ENCODE results near the gene HERC2.

Gene HERC2

DNA sequence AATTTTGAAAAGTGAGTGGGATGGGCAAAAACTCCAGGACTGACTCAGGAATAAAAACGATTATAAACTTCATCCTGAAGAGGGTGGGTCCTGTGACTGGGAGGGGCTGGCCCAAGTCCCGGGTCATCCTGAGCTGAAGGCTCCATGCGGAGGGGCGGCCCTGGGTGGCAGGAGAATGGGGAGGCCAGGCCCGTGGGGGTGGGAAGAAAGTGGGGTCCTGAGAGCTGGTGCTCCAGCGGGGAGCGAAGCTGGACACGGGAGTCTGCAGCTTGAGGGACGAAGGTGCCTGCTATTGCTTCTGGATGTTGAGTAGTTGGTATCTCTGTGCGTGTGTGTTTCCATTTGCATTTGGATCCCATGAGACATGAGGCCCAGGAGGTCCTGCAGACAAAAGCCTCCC, 218.1 kb downstream of the HERC2 start:
- H3K4me3 ChIP-seq (ENCODE audit: extremely low read depth, insufficient read depth, low read length, poor library complexity, severe bottlenecking) = no peak overlapping the region
- H3K27ac ChIP-seq (ENCODE audit: low read depth, low read length, severe bottlenecking) = no peak overlapping the region
- H3K36me3 ChIP-seq (ENCODE audit: control insufficient read depth, insufficient read depth, low read length) = no peaks in the 10 kb centered on the region
- H3K4me1 ChIP-seq (ENCODE audit: control insufficient read depth, insufficient read depth, low read length, poor library complexity, severe bottlenecking) = peaks cover 2% of the 10 kb centered on the region
- 87 to 91% methylated on average over 7 to 10 of the region's 10 CpGs for WGBS, 2 experiments (ENCODE audit: insufficient coverage in 2 of 2)
- no peaks in the 10 kb centered on the region for H3K9me3 ChIP-seq (ENCODE audit: control insufficient read depth, low read length)

DNA sequence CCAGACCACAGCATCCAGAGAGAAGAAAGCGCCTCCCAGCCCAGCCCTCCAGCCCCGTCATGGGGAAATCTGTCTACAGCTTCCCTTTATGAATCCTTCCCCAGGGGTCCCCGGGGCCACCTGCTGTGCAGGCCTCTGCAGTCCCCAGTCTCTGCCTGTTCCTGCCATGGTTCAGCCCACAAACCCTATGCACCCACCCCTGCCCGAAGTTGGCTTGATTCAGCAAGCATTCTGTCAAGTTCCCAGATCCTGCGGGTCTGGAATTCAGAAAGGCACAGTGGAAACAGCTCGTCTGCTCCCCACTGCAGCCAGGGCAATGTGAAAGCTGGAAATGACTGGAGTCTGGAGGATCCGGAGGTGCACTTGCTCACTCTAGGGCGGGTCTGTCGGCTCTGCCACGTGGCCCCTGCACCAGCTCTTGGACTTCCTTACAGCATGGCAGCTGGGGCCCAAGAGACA, 220.0 kb downstream of the HERC2 start:
- Histone ChIP-seq H3K36me3 (ENCODE audit: control insufficient read depth, insufficient read depth, low read length) (no peaks in the 10 kb centered on the region), H3K4me1 (ENCODE audit: control insufficient read depth, insufficient read depth, low read length, poor library complexity, severe bottlenecking) (peaks cover 12% of the 10 kb centered on the region), H3K4me3 (ENCODE audit: extremely low read depth, insufficient read depth, low read length, poor library complexity, severe bottlenecking) (no peak overlapping the region), H3K27ac (ENCODE audit: low read depth, low read length, severe bottlenecking) (no peak overlapping the region), H3K9me3 (ENCODE audit: control insufficient read depth, low read length) (no peaks in the 10 kb centered on the region)
- WGBS, 2 experiments (ENCODE audit: insufficient coverage in 2 of 2) = 62 to 76% methylated on average over 8 to 9 of the region's 10 CpGs

DNA sequence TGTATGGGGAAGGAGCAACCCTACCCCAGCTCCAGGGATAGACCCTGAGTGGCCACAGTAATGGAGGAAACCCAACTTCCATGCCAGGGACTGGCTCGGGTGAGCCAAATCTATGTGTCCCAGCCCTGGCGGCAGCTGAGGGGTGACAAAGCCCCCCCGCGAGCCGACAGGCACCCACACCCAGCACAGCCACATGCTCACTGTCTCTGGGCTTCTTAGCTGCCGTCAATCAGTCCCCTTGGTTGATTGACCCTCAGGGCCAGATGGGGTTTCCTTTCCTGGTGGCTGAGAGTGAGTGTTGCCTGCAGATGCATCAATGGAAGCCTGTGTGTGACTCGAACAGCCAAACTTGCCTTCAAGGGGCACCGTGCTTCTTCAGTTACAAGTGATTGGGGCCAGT, 220.8 kb downstream of the HERC2 start:
- Histone ChIP-seq H3K9me3 (ENCODE audit: control insufficient read depth, low read length) (no peaks in the 10 kb centered on the region), H3K4me1 (ENCODE audit: control insufficient read depth, insufficient read depth, low read length, poor library complexity, severe bottlenecking) (peaks cover 16% of the 10 kb centered on the region), H3K4me3 (ENCODE audit: extremely low read depth, insufficient read depth, low read length, poor library complexity, severe bottlenecking) (no peak overlapping the region), H3K36me3 (ENCODE audit: control insufficient read depth, insufficient read depth, low read length) (no peaks in the 10 kb centered on the region), H3K27ac (ENCODE audit: low read depth, low read length, severe bottlenecking) (no peak overlapping the region)
- WGBS, 2 experiments (ENCODE audit: insufficient coverage in 2 of 2) = 78 to 93% methylated on average over 3 to 7 of the region's 8 CpGs

DNA sequence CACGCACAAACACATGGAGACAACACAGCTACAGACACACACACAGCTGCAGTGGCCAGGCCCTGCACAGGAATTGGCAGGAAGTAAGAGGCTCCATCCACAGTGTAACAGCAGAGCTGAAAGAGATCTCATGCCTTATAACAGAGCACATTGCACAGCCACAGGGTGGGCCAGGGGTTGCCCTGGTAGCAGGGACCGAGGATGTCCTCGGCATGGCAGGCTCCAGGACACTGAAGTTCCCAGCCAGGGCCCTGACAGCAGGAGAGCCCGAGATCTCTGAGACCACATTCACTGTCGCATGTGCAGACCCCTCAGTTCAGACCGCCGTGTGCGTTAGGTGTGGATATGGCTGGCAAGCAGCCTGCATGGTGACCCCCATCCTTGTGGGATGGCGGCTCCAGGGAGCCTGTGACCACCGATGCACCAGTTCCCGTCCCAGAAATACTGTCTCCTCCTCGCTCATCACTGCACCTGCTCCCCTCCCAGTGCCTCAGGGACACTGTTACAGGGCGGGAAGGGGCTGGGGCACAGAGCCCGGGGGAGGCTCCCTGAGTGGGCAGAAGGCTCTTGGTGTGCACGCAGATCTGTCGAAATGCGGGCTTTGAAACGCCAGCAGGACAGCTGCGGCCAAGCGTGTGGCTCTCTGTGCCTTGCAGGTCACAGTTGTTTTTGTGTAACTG, 221.3 kb downstream of the HERC2 start:
- no peaks in the 10 kb centered on the region for H3K9me3 ChIP-seq (ENCODE audit: control insufficient read depth, low read length)
- no peaks in the 10 kb centered on the region for H3K36me3 ChIP-seq (ENCODE audit: control insufficient read depth, insufficient read depth, low read length)
- H3K4me1 ChIP-seq (ENCODE audit: control insufficient read depth, insufficient read depth, low read length, poor library complexity, severe bottlenecking) = peaks cover 16% of the 10 kb centered on the region
- no peak overlapping the region for H3K4me3 ChIP-seq (ENCODE audit: extremely low read depth, insufficient read depth, low read length, poor library complexity, severe bottlenecking)
- H3K27ac ChIP-seq (ENCODE audit: low read depth, low read length, severe bottlenecking) = no peak overlapping the region
- 89 to 92% methylated on average over 17 to 19 of the region's 20 CpGs for WGBS, 2 experiments (ENCODE audit: insufficient coverage in 2 of 2)

DNA sequence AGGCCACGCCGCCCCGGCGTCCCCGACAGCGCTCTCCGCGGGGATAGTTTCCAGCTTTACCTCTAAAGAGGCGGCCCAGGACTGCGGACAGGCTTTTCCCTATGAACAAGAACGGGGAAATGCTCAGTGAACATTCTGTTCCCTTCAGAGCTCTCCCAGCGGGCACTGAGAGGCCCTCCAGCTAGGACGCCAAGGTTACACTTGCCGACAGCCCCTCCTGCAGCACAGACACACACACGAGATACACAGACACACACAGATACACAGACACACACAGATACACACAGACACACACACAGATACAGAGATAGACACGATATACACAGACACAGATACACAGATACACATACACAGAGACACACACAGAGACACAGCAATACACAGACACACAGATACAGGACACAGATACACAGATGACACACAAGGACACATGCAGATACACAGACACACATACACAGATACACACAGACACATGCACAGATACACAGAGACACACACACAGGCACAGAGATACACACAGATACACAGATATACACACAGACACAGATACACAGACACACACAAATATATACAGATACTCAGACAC, 222.3 kb downstream of the HERC2 start:
- H3K4me3 ChIP-seq (ENCODE audit: extremely low read depth, insufficient read depth, low read length, poor library complexity, severe bottlenecking) = peak overlapping the region; percentile 18
- H3K4me1 ChIP-seq (ENCODE audit: control insufficient read depth, insufficient read depth, low read length, poor library complexity, severe bottlenecking) = peaks cover 16% of the 10 kb centered on the region
- H3K27ac ChIP-seq (ENCODE audit: low read depth, low read length, severe bottlenecking) = no peak overlapping the region
- 9 to 15% methylated on average over 14 to 15 of the region's 16 CpGs for WGBS, 2 experiments (ENCODE audit: insufficient coverage in 2 of 2)
- no peaks in the 10 kb centered on the region for H3K9me3 ChIP-seq (ENCODE audit: control insufficient read depth, low read length)
- no peaks in the 10 kb centered on the region for H3K36me3 ChIP-seq (ENCODE audit: control insufficient read depth, insufficient read depth, low read length)

DNA sequence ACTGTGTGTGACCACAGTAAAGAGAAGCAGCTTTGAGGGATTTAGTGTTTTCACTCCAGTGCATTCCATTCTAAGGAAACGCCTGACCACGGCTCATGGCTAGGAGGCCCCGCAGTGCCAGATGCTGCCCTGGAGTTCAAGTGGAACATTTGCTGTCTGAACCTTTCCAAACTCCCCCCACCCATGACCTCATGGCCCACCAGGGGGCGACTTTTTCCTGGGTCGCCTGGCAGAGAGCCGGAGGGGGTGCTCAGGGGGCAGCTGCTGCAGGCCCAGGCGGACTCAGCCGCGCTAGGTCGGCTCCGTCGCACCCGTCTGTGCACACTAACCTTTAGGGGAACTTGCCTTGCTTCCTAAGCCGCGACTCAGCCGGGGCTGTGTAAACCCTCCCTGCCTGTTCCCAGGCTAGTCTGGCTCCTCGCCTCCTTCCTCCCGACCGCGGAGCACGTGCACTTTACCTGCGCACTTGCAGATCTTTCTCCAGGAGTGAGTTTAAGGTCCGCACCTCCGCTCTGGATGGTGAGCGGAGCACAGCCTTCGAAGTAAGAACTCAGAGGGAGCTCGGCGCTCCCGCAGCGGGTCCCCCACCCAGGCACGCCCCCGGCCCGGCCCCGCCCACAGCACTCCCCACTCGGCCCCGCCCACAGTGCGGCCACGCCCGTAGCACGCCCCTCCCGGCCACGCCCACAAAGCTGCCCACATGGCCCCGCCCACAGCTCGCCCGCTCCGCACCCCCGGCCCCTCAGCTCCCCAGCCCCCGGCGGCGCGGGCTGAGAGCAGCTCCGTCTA, 223.0 kb downstream of the HERC2 start, which contains the start of gene OCA2:
Gene OCA2 (minus strand): TSS at position 550 of the 789 bp plus-strand sequence. CDS start 17,441 bp downstream, outside the sequence.
- 2 to 3% methylated on average over 19 to 38 of the region's 52 CpGs for WGBS, 2 experiments (ENCODE audit: insufficient coverage in 2 of 2)
- H3K4me3 ChIP-seq (ENCODE audit: extremely low read depth, insufficient read depth, low read length, poor library complexity, severe bottlenecking) = peak within 1 kb of the TSS; percentile 18
- H3K9me3 ChIP-seq (ENCODE audit: control insufficient read depth, low read length) = no peaks in the 10 kb centered on the region
- H3K4me1 ChIP-seq (ENCODE audit: control insufficient read depth, insufficient read depth, low read length, poor library complexity, severe bottlenecking) = peaks cover 16% of the 10 kb centered on the region
- H3K36me3 ChIP-seq (ENCODE audit: control insufficient read depth, insufficient read depth, low read length) = no peaks in the 10 kb centered on the region
- H3K27ac ChIP-seq (ENCODE audit: low read depth, low read length, severe bottlenecking) = no peak within 1 kb of the TSS

DNA sequence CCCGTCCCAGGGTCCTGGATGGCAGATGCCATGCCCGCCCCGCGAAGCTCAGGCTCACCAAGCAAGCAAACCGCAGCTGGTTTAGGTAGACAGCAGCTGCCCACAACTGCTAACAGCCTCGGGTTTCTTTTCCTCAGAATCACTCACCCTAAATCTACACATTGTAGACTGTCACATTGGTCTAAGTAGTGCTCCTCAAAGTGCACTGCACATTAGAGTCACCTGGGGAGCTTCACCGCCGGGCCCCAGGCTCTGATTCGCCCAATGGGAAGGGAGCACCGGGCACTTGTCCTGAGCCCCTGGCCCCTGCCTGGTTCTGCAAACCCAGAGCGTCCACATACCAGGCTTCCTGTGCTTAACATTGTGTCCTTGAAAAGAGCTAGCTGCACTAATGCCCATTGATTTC, 223.6 kb downstream of the HERC2 start:
- H3K4me3 ChIP-seq (ENCODE audit: extremely low read depth, insufficient read depth, low read length, poor library complexity, severe bottlenecking) = no peak overlapping the region

DNA sequence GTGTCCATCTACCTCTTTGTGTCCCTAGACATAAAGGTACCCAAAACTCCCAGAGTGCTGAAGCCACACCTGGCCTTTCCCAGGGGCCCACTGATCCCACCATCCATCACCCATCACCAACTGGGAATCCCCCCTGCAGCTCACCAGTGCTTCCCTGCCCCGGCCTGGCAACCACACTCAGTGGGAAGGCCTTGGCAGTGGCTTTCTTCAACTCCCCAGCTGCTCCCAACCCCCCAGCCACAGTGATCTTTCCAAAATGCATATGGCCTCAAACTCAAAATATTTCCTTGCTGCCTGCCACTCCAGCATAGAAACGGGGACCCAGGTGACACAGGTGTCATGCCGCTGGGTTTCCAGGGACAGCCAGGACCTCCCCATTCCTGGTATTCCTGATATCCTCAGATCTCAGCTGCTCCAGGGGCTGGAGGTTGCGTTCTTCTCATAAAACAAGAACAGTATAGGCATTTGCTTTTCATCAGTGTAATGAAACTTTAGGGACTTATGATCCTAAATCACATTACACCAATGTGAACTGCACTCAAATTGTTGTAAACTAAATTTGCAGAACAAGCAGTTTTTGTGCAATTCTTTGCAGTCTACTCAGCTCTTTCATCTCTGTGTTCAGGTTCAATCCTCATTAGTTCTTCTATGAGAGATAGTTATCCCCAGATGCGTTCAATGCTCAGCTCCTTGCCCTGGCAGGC, 224.2 kb downstream of the HERC2 start:
- H3K9me3 ChIP-seq (ENCODE audit: control insufficient read depth, low read length) = no peaks in the 10 kb centered on the region
- H3K27ac ChIP-seq (ENCODE audit: low read depth, low read length, severe bottlenecking) = no peak overlapping the region
- no peak overlapping the region for H3K4me3 ChIP-seq (ENCODE audit: extremely low read depth, insufficient read depth, low read length, poor library complexity, severe bottlenecking)
- no peaks in the 10 kb centered on the region for H3K36me3 ChIP-seq (ENCODE audit: control insufficient read depth, insufficient read depth, low read length)
- WGBS, 2 experiments (ENCODE audit: insufficient coverage in 2 of 2) = 86% methylated on average over 3 to 4 of the region's 5 CpGs
- peaks cover 16% of the 10 kb centered on the region for H3K4me1 ChIP-seq (ENCODE audit: control insufficient read depth, insufficient read depth, low read length, poor library complexity, severe bottlenecking)

More for the DNA sequence above, 223.6 kb downstream of the HERC2 start:
- H3K9me3 ChIP-seq (ENCODE audit: control insufficient read depth, low read length) = no peaks in the 10 kb centered on the region
- H3K4me1 ChIP-seq (ENCODE audit: control insufficient read depth, insufficient read depth, low read length, poor library complexity, severe bottlenecking) = peaks cover 16% of the 10 kb centered on the region
- H3K36me3 ChIP-seq (ENCODE audit: control insufficient read depth, insufficient read depth, low read length) = no peaks in the 10 kb centered on the region
- no peak overlapping the region for H3K27ac ChIP-seq (ENCODE audit: low read depth, low read length, severe bottlenecking)
- WGBS, 2 experiments (ENCODE audit: insufficient coverage in 2 of 2) = 64 to 65% methylated on average over 11 of the region's 11 CpGs

DNA sequence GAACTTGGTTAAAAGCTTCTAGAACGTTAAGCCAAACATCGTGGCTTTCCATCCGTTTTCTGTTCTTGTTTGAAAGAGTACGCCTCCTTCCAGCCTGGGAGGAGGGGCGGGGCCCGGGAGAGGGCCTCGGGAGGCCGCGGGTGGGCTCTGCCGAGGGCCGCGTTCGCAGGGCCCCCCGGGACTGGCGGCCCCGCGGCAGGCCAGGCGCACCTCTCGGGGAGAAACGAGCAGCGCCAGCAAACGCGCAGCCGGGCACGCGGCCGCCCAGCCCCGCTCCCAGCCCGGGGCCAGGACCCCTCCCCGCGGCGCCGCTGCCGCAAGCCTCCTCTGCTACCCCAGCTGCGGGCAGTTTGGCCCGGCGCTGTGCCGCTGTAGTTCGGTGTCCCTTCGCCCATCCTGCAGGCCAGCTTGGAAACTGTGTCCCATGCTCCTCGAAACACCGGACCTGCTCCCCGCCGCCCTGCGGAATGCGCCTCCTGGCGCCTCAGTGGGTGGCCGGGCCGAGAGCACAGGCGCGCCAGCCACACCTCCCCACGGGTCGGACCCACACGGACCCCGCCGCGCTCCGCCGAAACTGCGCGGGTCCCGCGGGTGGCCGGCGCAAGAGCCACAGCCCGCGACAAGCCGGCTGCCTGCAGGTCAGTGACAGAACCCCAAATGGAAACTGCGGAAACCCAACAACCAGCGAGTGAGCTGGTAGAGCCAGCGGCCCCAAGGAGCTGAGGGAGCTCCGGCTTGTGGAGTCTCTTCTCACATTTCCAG, 225.1 kb downstream of the HERC2 start:
- no peak overlapping the region for H3K27ac ChIP-seq (ENCODE audit: low read depth, low read length, severe bottlenecking)
- no peaks in the 10 kb centered on the region for H3K36me3 ChIP-seq (ENCODE audit: control insufficient read depth, insufficient read depth, low read length)
- H3K4me1 ChIP-seq (ENCODE audit: control insufficient read depth, insufficient read depth, low read length, poor library complexity, severe bottlenecking) = peaks cover 16% of the 10 kb centered on the region
- WGBS, 2 experiments (ENCODE audit: insufficient coverage in 2 of 2) = 0 to 1% methylated on average over 52 to 58 of the region's 72 CpGs
- H3K4me3 ChIP-seq (ENCODE audit: extremely low read depth, insufficient read depth, low read length, poor library complexity, severe bottlenecking) = peak overlapping the region; percentile 35
- H3K9me3 ChIP-seq (ENCODE audit: control insufficient read depth, low read length) = peaks cover 2% of the 10 kb centered on the region

DNA sequence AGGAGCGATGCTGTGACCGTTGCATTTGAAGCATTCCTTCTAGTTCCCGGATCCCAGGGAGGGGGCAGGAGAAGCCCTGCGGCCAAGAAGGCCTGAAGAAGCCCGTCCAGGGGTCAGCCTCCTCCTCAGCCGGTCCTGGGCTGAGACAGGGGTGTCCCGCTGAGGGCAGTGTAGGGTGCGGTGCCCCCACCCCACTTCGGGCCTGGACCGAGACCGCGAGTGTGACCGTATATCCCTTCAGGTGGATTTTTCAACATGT, 225.6 kb downstream of the HERC2 start:
- WGBS, 2 experiments (ENCODE audit: insufficient coverage in 2 of 2) = 0% methylated on average over 13 of the region's 13 CpGs

More for the DNA sequence above, 225.6 kb downstream of the HERC2 start:
- Histone ChIP-seq H3K9me3 (ENCODE audit: control insufficient read depth, low read length) (peaks cover 7% of the 10 kb centered on the region), H3K4me3 (ENCODE audit: extremely low read depth, insufficient read depth, low read length, poor library complexity, severe bottlenecking) (peak overlapping the region; percentile 35), H3K4me1 (ENCODE audit: control insufficient read depth, insufficient read depth, low read length, poor library complexity, severe bottlenecking) (peaks cover 16% of the 10 kb centered on the region), H3K36me3 (ENCODE audit: control insufficient read depth, insufficient read depth, low read length) (no peaks in the 10 kb centered on the region), H3K27ac (ENCODE audit: low read depth, low read length, severe bottlenecking) (no peak overlapping the region)
